HepG2 (cell line): ENCODE measurements around the gene SPRTN. TPM values are rescaled to one million over a fixed set of nuclear protein-coding genes. Genes with fewer than 3 reads are reported as not detected.

Source experiments
- ARNTL ChIP-seq: sonication (generic); formaldehyde crosslinking; IDR thresholded peaks from 2 replicates; pipeline ENCODE4 v1.4.0; 2020; ENCODE audit warnings: mild to moderate bottlenecking, missing genetic modification reagents
- FOXM1 ChIP-seq: sonication (generic); formaldehyde crosslinking; IDR thresholded peaks from 2 replicates; pipeline ENCODE4 v1.5.0; 2020; ENCODE audit warnings: missing genetic modification reagents
- FOXP1 ChIP-seq, 2 experiments: fragments of 450-650 bp in 1 of 2; IDR thresholded peaks; 2 replicates each; pipeline ENCODE4 v1.6.1; 2017 to 2018; ENCODE audit warnings: antibody characterized with exemption in 1 of 2
- KDM5A ChIP-seq: fragments of 200-600 bp; sonication (generic); IDR thresholded peaks from 2 replicates; pipeline ENCODE4 v1.7.0; 2018; ENCODE audit warnings: antibody characterized with exemption, mild to moderate bottlenecking, low read length, borderline replicate concordance
- KIAA2018 ChIP-seq: sonication (generic); formaldehyde crosslinking; IDR thresholded peaks from 2 replicates; pipeline ENCODE4 v1.5.0; 2020; ENCODE audit warnings: mild to moderate bottlenecking, missing genetic modification reagents, borderline replicate concordance
- KLF13 ChIP-seq: sonication (generic); formaldehyde crosslinking; IDR thresholded peaks from 2 replicates; pipeline ENCODE4 v1.4.0; 2020; ENCODE audit warnings: mild to moderate bottlenecking, missing genetic modification reagents
- NAIF1 ChIP-seq: sonication (generic); formaldehyde crosslinking; IDR thresholded peaks from 2 replicates; pipeline ENCODE4 v1.5.0; 2020; ENCODE audit warnings: mild to moderate bottlenecking, missing genetic modification reagents, borderline replicate concordance
- NFE2L1 ChIP-seq: sonication (generic); formaldehyde crosslinking; IDR thresholded peaks from 2 replicates; pipeline ENCODE4 v1.4.0; 2020; ENCODE audit warnings: missing genetic modification reagents, mild to moderate bottlenecking, borderline replicate concordance
- PHF20 ChIP-seq: sonication (generic); formaldehyde crosslinking; IDR thresholded peaks from 2 replicates; pipeline ENCODE4 v1.5.0; 2020; ENCODE audit warnings: mild to moderate bottlenecking, missing genetic modification reagents
- XBP1 ChIP-seq: sonication (generic); formaldehyde crosslinking; IDR thresholded peaks from 2 replicates; pipeline ENCODE4 v1.5.0; 2020; ENCODE audit warnings: missing genetic modification reagents
- ZBTB43 ChIP-seq: sonication (generic); formaldehyde crosslinking; conservative IDR thresholded peaks from 2 replicates; pipeline ENCODE4 v1.4.0; 2020; ENCODE audit warnings: missing genetic modification reagents
- ZMYM3 ChIP-seq: sonication (generic); formaldehyde crosslinking; IDR thresholded peaks from 2 replicates; pipeline ENCODE4 v1.5.1; 2020; ENCODE audit warnings: mild to moderate bottlenecking, missing genetic modification reagents
- ZNF280B ChIP-seq: sonication (generic); formaldehyde crosslinking; IDR thresholded peaks from 2 replicates; pipeline ENCODE4 v1.5.0; 2020; ENCODE audit warnings: missing genetic modification reagents, mild to moderate bottlenecking, borderline replicate concordance
- ZNF44 ChIP-seq: sonication (generic); formaldehyde crosslinking; IDR thresholded peaks from 2 replicates; pipeline ENCODE4 v1.5.1; 2020; ENCODE audit warnings: mild to moderate bottlenecking, missing genetic modification reagents
- ZNF451 ChIP-seq: sonication (generic); formaldehyde crosslinking; IDR thresholded peaks from 2 replicates; pipeline ENCODE4 v1.5.0; 2020; ENCODE audit warnings: mild to moderate bottlenecking, missing genetic modification reagents
- ZNF460 ChIP-seq: sonication (generic); formaldehyde crosslinking; IDR thresholded peaks from 2 replicates; pipeline ENCODE4 v1.5.1; 2020; ENCODE audit warnings: missing genetic modification reagents, mild to moderate bottlenecking, borderline replicate concordance
- ZNF780A ChIP-seq: sonication (generic); formaldehyde crosslinking; IDR thresholded peaks from 2 replicates; pipeline ENCODE4 v1.8.0; 2022; ENCODE audit warnings: mild to moderate bottlenecking, missing genetic modification reagents, moderate library complexity
- polyA plus RNA-seq, 8 experiments: library from polyadenylated mRNA; depleted of rRNA in 3 of 8; stranded (reverse) in 7 of 8; unstranded in 1 of 8; fragments of >200 nt; fragmentation: Illumina TruSeq in 4 of 8; extraction: Trizol in 4 of 8; gene quantifications; 2 replicates each; pipeline versions ENCODE4 v1.2.1 to v1.2.3, GENCODE V29; 2011 to 2016; ENCODE audit warnings: low read depth in 4 of 8, missing spikeins in 1 of 8, mixed read lengths in 1 of 8; ENCODE audit not compliant: insufficient read depth in 1 of 8
- total RNA-seq, 5 experiments: library from RNA; depleted of rRNA; stranded (reverse); fragments of >200 nt; fragmentation: Illumina TruSeq; extraction: Trizol; gene quantifications; 2 replicates each; pipeline ENCODE4 v1.2.3, GENCODE V29; 2016; ENCODE audit warnings: low read depth in 1 of 5

SPRTN gene
- total and polyA plus RNA-seq, 2 of the 13 experiments (the other 11 are each of a cell fraction or from before 2014, with no cell fraction given) = 4.2 to 15.2 TPM

GRCh38 chr1:231338270-231339128 lies at the start of gene SPRTN (continued):
- TF ChIP-seq KIAA2018 (no peak), ZMYM3 (CRISPR knock-in tag) (no peak), XBP1 (CRISPR knock-in tag) (no peak), FOXP1 (IDR thresholded peaks at IDR 0.05) (no peak), FOXP1 (CRISPR knock-in tag; IDR thresholded peaks at IDR 0.05) (no peak), ZNF451 (CRISPR knock-in tag) (no peak), NFE2L1 (CRISPR knock-in tag) (no peak), FOXM1 (CRISPR knock-in tag) (0 out of 2 replicates have a peak, but pooled peaks have one; percentile 13), ZNF780A (CRISPR knock-in tag) (no peak), ARNTL (CRISPR knock-in tag) (no peak), ZNF460 (CRISPR knock-in tag) (no peak), KDM5A (peak; percentile 34), ZBTB43 (CRISPR knock-in tag) (0 out of 2 replicates have a peak, but pooled peaks have one; percentile 47), PHF20 (CRISPR knock-in tag) (no peak), NAIF1 (no peak), KLF13 (no peak), ZNF280B (no peak), ZNF44 (no peak)
